IPS-18c (cell line): ENCODE measurements around the gene GNAT2.

Experiments used
- H3K4me3 ChIP-seq: 2 replicates; pipeline ENCODE4 v1.7.0; 2013; ENCODE audit warnings: low read depth, mild to moderate bottlenecking, low read length, moderate library complexity; ENCODE audit not compliant: insufficient read depth
- H3K9me3 ChIP-seq: one replicate; pipeline ENCODE4 v1.6.1; 2013; ENCODE audit warnings: mild to moderate bottlenecking, low read length, moderate library complexity; ENCODE audit not compliant: control insufficient read depth, insufficient read depth

GNAT2 gene

GRCh38 chr1:109621379-109622136, 2.1 kb upstream of the GNAT2 start:
- Histone ChIP-seq H3K4me3 (peak overlapping the region; percentile 77), H3K9me3 (no peaks in the 10 kb centered on the region)

- H3K4me3 ChIP-seq, result peak overlapping the region; percentile 77
- no peaks in the 10 kb centered on the region for H3K9me3 ChIP-seq
These were observed 1.4 kb upstream of the GNAT2 start for GRCh38 chr1:109620841-109621286.

- peak overlapping the region; percentile 77 for H3K4me3 ChIP-seq
- no peaks in the 10 kb centered on the region for H3K9me3 ChIP-seq
These were observed 980 bp upstream of the GNAT2 start for GRCh38 chr1:109620401-109620791.

GRCh38 chr1:109618661-109619575, 498 bp downstream of the GNAT2 start:
- H3K4me3 ChIP-seq, result peak overlapping the region; percentile 77; the same call in 1 of the 2 replicates
- H3K9me3 ChIP-seq, result no peaks in the 10 kb centered on the region

GRCh38 chr1:109617291-109617801, 2.1 kb downstream of the GNAT2 start:
- Histone ChIP-seq H3K9me3 (no peaks in the 10 kb centered on the region), H3K4me3 (no peak overlapping the region)

- H3K9me3 ChIP-seq, result no peaks in the 10 kb centered on the region
- no peak overlapping the region for H3K4me3 ChIP-seq
These were observed 3.0 kb downstream of the GNAT2 start for GRCh38 chr1:109616391-109616790.

GRCh38 chr1:109615879-109616278, 3.5 kb downstream of the GNAT2 start:
- H3K4me3 ChIP-seq, result no peak overlapping the region
- no peaks in the 10 kb centered on the region for H3K9me3 ChIP-seq

GRCh38 chr1:109613361-109614147, 5.9 kb downstream of the GNAT2 start:
- Histone ChIP-seq H3K4me3 (no peak overlapping the region), H3K9me3 (no peaks in the 10 kb centered on the region)

- H3K4me3 ChIP-seq, result no peak overlapping the region
- H3K9me3 ChIP-seq, result no peaks in the 10 kb centered on the region
These were observed 8.0 kb downstream of the GNAT2 start for GRCh38 chr1:109611308-109611990.

- Histone ChIP-seq H3K4me3 (no peak overlapping the region), H3K9me3 (no peaks in the 10 kb centered on the region)
These were observed 8.7 kb downstream of the GNAT2 start for GRCh38 chr1:109610609-109611307.

GRCh38 chr1:109609881-109610280, 9.5 kb downstream of the GNAT2 start:
- Histone ChIP-seq H3K4me3 (no peak overlapping the region), H3K9me3 (no peaks in the 10 kb centered on the region)

- H3K9me3 ChIP-seq, result no peaks in the 10 kb centered on the region
- no peak overlapping the region for H3K4me3 ChIP-seq
These were observed 14.0 kb downstream of the GNAT2 start for GRCh38 chr1:109605381-109605780.

- Histone ChIP-seq H3K9me3 (no peaks in the 10 kb centered on the region), H3K4me3 (no peak overlapping the region)
These were observed 16.2 kb downstream of the GNAT2 start for GRCh38 chr1:109603229-109603628.

- no peak overlapping the region for H3K4me3 ChIP-seq
These were observed 20.8 kb downstream of the GNAT2 start for GRCh38 chr1:109598655-109599054.

GRCh38 chr1:109598156-109598555, 21.3 kb downstream of the GNAT2 start:
- Histone ChIP-seq H3K4me3 (no peak overlapping the region), H3K9me3 (no peaks in the 10 kb centered on the region)

More at GRCh38 chr1:109598655-109599054, 20.8 kb downstream of the GNAT2 start:
- H3K9me3 ChIP-seq, result no peaks in the 10 kb centered on the region

GRCh38 chr1:109595531-109595930, 23.9 kb downstream of the GNAT2 start:
- Histone ChIP-seq H3K4me3 (no peak overlapping the region), H3K9me3 (no peaks in the 10 kb centered on the region)
